GM19468 (cell line): ENCODE measurements around the gene RSBN1L.
A peak's percentile ranks its signal among the peaks of the same experiment; 100 is the strongest.
"Not testable (repeated sequence)": the region's sequence is repeated elsewhere in the genome, so short reads cannot be mapped to it uniquely, and the experiment has no call there.

ENCODE experiments used
- ATAC-seq: cut with Tn5 transposase; IDR thresholded peaks from one replicate; pipeline ENCODE4 v1.9.1; 2021; ENCODE audit warnings: mild to moderate bottlenecking, moderate library complexity, moderate number of reproducible peaks; ENCODE audit not compliant: unreplicated experiment; ENCODE audit errors: extremely low read depth

The RSBN1L gene

DNA sequence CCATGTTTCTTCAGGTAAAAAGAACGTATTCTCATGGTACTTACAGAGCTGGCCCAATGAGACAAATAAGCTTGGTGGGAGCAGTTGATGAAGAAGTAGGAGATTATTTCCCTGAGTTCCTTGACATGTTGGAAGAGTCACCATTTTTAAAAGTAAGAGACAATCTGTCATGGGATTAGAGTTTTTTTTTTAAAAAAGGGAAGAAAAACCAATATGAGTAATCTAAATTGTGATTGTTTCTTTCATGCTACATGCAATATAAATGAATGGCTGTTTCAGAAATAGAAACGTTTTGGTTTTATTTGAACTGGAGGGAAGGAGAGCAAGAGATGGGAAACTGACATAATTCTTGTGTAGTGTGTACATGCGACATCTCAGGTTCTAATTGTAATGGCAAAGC lies 69.2 kb downstream of the RSBN1L start:
- no peak for ATAC-seq

DNA sequence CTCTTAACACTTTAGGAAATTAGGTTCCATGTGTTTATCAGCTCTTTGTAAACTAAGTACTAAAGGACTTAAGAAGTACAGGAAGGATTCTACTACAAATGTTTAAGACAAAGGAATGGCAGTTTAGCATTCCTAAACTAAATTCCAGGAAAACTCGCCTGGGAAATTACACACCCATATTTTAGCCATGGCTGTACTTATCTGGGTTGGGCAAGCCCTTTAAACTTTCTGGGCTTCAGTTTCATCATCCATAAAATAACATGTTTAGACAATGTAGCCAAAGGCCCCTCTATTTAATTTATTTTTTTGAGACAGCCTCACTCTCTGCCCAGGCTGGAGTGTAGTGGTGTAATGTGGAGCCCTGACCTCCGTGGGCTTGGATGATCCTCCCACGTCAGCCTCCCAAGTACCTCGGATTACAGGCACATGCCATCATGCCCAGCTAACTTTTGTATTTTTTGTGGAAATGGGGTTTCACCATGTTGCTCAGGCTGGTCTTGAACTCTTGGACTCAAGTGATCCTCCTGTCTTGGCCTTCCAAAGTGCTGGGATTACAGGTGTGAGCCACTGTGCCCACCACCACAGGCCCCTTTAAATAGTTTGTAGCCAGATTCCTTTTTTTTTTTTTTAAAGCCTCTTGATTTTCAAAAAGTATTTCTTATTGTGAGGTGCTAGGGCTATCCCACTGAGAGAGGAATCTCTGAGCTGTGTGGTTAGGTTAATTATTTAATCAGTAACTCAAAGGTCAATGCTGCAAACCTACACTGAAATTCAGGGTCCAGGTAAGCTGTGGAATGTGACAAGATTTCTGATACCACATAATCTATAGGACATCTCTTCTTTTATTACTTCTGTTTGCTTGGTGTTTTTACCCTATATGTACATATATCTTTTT lies 69.9 kb downstream of the RSBN1L start:
- ATAC-seq, result no peak

DNA sequence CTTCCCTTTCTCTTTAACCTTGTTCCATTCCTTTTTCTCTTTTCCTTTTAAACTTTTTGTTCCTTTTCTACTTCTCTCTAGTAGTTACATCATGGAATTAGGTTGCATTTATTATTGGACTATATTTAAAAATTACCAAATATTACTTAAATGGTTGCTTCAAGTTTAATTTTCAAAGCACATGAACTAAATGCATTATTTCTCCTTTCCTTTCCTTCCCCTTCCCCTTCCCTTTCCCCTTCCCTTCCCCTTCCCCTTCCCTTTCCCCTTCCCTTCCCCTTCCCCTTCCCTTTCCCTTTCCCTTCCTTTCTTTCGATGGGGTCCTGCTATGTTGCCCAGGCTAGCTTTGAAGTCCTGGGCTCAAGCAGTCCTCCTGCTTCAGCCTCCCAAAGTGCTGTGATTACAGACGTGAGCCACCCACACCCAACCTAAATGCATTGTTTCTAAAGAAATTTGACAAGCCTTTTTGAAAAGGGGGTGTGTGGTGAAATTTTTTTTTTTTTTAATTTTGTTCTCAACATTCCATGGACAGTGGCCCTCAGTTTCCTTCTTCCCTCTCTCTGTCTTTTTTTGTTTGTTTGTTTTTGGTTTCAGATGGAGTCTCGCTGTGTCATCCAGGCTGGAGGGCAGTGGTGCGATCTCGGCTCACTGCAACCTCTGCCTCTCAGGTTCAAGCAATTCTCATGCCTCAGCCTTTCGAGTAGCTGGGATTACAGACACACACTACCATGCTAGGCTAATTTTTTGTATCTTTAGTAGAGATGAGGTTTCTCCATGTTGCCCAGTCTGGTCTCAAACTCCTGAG lies 70.7 kb downstream of the RSBN1L start:
- no peak for ATAC-seq

DNA sequence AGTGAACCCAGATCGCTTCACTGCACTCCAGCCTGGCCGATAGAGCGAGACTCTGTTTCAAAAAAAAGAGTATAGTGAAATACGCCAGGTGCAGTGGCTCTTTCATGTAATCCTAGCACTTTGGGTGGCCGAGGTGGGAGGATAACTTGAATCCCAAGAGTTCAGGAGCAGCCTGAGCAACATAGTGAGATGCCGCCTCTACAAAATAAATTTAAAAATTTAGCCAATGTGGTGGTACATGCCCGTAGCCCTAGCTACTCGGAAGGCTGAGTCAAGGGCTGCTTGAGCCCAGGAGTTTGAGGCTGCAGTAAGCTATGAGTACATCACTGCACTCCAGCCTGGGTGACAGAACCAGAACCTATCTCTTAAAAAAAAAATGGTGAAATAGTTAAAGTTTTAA lies 74.1 kb downstream of the RSBN1L start:
- ATAC-seq, result no peak

DNA sequence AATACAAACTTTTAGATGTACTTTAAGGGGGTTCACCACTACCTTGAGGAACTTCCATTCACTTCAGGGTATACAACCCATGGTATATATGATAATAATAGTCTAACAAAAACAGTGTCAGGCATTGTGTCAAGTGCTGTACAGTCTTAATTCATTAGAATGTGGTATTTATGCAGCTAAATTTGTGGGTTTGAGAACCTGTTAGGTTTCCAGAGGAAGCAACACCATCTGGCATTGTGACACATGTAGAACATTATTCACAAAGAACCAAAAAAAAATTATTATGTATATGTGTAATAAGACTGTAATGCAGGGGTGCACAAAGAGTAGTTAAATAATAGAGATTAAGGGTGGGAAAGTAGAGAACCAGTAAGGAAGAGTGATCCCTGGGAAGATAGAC lies 75.6 kb downstream of the RSBN1L start:
- ATAC-seq, result no peak

DNA sequence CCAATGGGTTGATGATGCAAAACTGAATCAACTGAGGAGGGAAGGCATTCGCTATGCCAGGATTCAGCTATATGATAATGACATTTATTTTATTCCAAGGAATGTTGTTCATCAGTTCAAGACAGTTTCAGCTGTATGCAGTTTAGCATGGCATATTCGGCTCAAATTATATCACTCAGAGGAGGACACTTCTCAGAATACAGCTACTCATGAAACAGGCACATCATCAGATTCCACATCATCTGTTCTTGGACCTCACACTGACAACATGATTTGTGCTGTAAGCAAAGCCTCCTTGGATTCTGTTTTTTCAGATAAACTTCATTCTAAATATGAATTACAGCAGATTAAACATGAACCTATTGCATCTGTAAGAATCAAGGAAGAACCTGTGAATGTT lies 82.3 kb downstream of the RSBN1L start:
- ATAC-seq, result no peak

DNA sequence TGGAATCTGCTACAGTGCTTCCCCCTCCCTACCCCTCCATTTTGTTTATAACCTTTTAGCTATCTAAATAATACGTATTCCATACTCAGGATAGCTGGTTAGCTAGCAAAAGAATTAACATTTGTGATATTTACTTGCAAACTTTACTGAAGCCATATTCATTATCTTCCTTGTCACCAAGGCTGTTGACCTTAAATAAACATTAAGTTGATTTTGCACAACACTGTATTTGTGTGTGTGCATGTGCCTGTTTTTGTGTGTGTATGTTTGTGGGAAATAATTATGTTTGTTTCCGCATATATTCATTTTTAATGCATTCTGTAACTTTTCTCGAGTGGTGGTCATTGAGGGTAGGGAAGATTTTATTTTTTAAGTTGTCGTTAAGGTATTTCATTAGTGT lies 86.1 kb downstream of the RSBN1L start:
- ATAC-seq, result no peak

DNA sequence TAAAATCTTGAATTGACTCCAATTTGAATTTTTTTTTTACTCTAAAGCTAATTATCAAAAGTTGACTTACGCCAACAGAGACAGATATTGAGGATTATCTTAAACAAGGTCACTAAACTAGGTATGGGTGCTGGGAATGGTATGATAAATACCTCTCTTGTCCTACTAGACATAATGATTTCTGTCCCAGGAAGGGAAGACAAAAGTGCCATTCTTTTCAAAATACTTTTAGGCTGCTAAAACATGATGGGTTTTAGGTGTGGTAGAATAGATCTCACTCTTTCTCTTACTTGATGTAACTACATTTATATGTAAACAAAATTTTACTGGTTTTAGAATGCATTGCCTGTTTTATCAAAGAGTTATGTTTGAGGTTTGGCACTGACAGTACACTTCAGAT lies 86.9 kb downstream of the RSBN1L start:
- ATAC-seq, result no peak

DNA sequence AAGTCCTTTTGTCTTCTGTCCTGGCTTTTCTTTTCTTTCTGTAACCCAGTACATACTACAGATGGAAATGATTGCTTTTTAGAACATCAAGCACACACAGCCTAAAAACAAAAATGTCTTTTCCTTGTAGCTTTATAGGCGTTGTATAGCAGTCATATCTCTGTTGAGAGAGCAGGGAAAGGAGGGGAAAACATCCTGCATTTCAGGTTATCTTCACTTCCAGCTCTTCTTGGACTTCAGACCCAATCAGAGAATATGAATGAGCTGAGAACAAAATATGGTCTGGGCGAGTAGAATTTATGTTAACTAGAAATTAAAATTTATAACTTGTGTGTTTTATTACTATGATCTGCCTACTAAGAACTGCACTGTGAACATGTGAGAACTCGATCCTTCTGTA lies 87.3 kb downstream of the RSBN1L start:
- no peak for ATAC-seq

DNA sequence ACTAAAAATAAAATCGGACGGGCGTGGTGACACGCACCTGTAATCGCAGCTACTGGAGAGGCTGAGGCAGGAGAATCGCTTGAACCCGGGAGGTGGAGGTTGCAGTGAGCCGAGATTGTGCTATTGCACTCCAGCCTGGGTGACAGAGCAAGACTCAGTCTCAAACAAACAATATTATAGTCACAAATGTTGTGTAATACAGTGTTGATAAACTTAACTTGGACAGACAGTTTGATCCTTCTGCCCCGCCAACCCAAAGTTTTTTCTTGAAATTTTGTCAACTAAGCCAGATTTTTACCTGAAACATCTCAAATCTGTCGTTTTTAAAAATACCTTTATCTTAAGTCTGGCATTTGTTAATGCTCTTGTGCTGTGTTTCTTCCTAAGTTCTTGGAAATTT lies 88.2 kb downstream of the RSBN1L start:
- not testable (repeated sequence) for ATAC-seq

DNA sequence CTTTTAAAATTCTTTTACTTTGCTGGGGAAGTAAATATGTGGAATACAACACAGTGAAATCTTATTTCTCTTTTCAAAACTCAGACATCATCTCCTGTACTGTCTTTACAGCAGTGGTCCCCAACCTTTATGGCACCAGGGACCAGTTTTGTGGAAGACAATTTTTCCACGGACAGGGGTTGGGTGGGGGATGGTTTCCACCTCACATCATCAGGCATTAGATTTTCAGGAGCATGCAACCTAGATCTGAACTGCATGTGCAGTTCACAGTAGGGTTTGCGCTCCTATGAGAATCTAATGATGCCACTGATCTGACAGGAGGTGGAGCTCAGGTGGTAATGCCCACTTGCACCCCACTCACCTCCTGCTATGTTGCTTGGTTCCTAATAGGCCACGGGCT lies 89.8 kb downstream of the RSBN1L start:
- no peak for ATAC-seq

DNA sequence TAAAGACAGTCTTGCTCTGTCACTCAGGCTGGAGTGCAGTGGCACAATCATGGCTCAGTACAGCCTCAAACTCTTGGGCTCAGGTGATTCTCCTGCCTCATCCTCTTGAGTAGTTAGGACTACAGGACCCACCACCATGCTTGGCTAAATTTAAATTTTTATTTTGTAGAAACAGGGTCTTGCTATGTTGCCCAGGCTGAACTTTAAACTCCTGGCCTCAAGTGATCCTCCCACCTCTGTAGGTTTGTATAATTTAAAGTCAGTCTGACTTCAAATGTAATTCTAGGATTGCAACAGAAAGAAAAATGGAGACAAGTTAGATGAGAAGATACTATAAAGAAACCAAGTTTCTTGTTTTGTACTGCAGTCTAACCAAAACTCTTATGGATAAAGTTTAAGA lies 90.5 kb downstream of the RSBN1L start:
- no peak for ATAC-seq

DNA sequence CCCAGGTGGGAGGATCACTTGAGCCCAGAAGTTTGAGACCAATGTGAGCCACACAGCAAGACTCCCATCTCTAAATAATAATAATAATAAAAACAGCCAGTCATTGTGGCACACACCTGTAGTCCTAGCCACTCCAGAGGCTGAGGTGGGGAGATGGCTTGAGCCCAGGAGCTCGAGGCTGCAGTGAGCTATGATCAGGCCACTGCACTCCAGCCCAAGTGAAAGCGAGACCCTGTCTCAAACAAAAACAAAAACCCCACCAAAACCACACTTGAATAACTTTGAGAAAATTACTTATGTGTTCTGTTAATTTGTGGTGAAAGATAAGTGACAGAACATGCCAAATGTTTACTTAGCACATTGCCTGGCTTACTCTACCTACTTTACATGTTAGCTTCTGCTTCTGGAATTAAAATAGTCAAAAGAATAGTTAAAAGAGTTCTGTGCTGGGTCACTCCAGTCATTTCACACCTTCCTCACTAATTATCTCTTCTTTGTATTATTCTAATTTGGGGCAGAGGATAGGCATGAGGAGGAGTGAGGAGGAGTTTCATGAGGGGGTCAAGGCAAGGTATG lies 92.2 kb downstream of the RSBN1L start:
- no peak for ATAC-seq

DNA sequence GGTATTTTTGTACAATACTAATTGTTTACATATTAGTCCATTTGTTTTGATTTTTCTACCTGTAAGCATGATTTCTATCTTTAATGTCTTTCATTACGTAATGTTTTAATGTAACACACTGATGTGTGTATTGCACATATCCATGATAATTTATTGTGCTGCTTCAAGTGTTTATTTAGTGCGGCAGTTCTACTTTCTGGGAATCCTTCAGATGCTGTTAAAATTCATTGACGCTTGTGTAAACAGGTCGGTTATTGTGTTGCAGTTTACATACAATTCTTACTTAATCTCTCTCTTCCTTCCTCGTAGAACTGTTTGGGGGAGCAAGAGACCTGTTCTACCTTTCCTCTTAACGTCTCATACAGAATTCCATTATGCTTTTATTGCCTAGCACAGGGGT lies 95.1 kb downstream of the RSBN1L start:
- no peak for ATAC-seq

DNA sequence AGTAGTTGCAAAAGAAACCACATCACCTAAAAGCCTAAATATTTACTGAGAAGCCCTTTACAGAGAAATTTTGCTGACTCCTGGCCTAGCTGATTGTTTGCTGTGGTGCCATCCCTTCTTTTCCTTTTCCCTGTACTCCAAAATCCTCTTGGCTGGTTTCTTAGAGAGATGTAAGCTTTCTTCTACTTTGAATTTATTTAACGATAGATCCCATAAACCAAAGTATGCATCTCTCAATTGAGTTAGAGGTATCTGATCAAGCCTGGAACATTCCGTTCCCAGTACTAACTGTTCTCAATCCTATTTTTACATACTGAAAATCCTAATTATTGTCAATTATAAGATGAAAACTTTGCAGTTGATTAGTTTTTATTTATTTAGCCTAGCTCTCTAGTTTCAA lies 95.7 kb downstream of the RSBN1L start:
- ATAC-seq, result no peak

DNA sequence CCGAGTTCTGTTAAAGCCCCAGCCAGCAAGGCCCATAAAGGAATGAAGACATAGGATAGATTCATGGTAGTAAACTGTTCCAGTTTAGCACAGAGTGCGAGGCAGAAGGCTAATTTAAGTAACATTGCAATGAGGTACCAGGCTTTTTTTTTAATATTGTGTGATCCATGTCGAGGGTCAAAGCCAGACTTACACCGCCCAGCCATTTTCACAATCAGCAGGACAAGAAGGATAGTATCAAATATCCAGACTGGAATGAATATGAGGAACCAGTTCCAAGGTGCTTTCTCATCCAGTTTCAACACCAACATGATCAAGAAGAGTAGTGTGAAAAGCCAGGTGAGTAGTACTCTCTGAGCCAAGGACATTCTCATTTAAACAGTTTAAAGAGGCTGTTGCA lies 97.7 kb downstream of the RSBN1L start:
- no peak for ATAC-seq

DNA sequence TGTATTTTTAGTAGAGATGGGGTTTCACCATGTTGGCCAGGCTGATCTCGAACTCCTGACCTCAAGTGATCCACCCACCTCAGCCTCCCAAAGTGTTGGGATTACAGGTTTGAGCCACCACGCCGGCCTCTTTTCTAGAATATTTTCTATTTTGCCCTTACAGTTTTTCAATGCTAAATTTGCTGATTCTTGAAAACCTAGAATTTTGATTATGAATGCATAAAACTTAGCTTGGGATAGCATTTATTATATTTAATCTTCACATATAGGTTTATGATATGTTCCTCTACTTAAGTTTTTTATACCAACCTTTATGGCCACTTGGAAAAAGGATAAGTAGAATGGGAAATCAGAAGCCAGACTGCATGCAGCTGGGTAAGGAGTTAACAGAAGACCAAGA lies 99.8 kb downstream of the RSBN1L start:
- ATAC-seq, result no peak

DNA sequence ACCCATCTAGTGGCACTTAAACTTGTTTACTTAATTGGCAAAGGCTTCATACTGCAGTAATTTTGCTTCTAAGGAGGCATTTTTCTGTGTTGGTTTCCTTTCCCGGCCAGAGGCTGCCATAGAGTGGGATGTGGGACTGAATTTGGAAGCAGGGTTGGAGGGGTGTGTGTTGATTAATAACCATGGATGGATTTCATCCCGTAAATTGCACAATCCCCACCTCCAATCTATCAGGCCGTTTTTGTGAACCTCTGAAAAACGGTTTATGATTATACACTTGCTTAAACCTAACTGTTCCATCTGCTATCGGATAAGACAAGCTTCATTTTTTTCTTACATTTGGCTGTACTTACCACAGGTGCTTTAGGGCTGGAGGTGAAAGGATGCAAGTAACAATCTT lies 100.7 kb downstream of the RSBN1L start:
- ATAC-seq, result no peak

DNA sequence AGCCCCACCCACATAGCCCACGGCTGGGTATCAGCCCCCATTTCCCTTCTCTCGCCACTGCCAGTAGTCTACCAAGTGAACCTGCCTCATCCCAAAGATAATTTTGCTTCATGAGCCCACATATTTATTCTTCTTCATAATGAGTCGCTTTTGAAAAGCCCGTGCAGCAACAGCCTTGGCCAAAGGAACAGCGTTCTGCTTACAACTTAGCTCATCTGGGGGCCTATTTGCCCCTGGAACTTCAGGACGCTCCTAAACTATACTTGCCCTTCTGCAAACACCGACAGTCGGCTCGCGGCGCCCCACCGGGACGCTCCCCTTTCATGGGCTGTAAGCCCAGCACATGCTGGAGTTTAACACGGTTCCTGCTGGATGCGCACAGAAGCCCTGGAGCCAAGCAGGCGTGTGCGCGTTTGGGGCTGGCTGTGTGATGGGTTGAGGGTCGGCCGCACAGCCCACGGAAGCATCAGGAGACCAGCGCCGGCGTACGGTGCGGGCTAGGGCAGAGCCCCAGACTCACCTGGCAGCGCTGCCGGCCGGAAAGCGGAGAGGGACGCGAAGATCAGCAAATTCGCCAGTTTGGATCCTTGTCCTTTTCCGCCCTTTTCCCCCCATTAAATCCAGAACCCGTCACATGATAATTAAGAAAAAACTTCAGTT lies 101.6 kb downstream of the RSBN1L start:
- peak; percentile 1 for ATAC-seq

DNA sequence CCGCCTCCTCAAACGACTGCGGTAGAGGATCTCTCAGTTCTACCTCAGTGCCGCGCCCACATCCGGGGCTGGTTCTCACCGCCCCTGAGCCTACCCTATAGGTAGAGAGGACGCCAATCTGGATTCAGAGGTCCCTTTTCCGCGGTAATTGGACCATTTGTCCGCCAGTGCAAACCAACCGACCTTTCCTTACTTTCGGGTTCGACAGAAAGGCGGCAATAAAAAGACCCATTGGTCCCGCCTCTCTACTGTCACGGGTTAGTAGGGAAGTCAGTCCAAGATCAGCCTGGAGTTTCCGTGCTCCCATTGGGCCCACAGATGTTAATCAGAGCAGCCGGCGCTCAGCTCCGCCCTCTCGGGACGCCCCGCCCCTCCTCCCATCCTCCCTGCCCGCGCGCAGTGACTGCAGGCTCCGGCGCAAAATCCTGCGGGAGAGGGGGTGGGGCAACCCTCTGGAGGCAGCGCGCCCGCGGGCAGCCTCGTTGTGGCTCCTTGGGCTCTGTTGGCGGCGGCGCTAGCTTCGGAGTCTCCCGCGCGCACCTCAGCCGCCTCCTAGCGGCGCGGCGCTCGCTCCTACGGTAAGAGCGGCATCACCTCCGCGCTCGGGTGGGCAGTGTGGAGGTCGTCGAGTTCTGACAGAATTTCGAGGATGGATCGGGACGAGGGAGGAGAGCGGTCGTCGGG lies 102.3 kb downstream of the RSBN1L start, which contains the start of the genes PHTF2 and TMEM60:
Gene PHTF2 (plus strand): TSS at position 380 of the 684 bp plus-strand sequence.
Gene TMEM60 (minus strand): TSS at position 41 of the 684 bp plus-strand sequence. CDS start 4,061 bp downstream, outside the sequence.
- peak; percentile 90 for ATAC-seq
